GM12878 (cell line): ENCODE results near the gene ECI1.

Experiments
- CHD1 ChIP-seq: IDR thresholded peaks from 2 replicates; pipeline ENCODE4 v1.6.1; 2012; ENCODE audit warnings: low read depth, low read length, improper control_type of control experiment
- EZH2 ChIP-seq: IDR thresholded peaks from 2 replicates; pipeline ENCODE4 v1.6.1; 2012; ENCODE audit warnings: low read depth, mild to moderate bottlenecking, control low read depth, inconsistent platforms, low read length, borderline replicate concordance; ENCODE audit not compliant: control insufficient read depth
- NFXL1 ChIP-seq: fragments of 450-650 bp; IDR thresholded peaks from 2 replicates; pipeline ENCODE4 v1.6.1; 2017; ENCODE audit warnings: antibody characterized with exemption, mild to moderate bottlenecking, borderline replicate concordance
- RCOR1 ChIP-seq: conservative IDR thresholded peaks from 2 replicates; pipeline ENCODE4 v1.6.1; 2012; ENCODE audit warnings: low read depth, low read length, improper control_type of control experiment
- RFX5 ChIP-seq: IDR thresholded peaks from 2 replicates; pipeline ENCODE4 v1.6.1; 2011; ENCODE audit warnings: low read depth, low read length, improper control_type of control experiment
- SMC3 ChIP-seq: IDR thresholded peaks from 2 replicates; pipeline ENCODE4 v1.6.1; 2011; ENCODE audit warnings: low read length, improper control_type of control experiment, borderline replicate concordance
- SREBF1 ChIP-seq: IDR thresholded peaks from 2 replicates; pipeline ENCODE4 v1.6.1; 2012; ENCODE audit warnings: mild to moderate bottlenecking, low read length
- TF ChIP-seq, protein P1 (sequence below), 3 experiments: IDR thresholded peaks in 2 of 3; conservative IDR thresholded peaks in 1 of 3; 2 replicates each; pipeline ENCODE4 v1.5.1; 2011; ENCODE audit warnings: low read depth in 3 of 3, low read length in 3 of 3, mild to moderate bottlenecking in 3 of 3, control low read depth in 2 of 3, moderate library complexity in 2 of 3, inconsistent platforms in 1 of 3, mixed read lengths in 1 of 3; ENCODE audit not compliant: control insufficient read depth in 2 of 3, insufficient read depth in 1 of 3; ENCODE audit errors: extremely low read depth in 1 of 3
- TF ChIP-seq, protein P2 (sequence below): fragments of 450-650 bp; formaldehyde crosslinking; IDR thresholded peaks from 2 replicates; pipeline ENCODE4 v1.4.0; 2022; ENCODE audit warnings: mild to moderate bottlenecking, moderate library complexity
- TF ChIP-seq, protein P3 (sequence below): IDR thresholded peaks from 2 replicates; pipeline ENCODE4 v1.6.1; 2012; ENCODE audit warnings: low read depth, low read length, improper control_type of control experiment

- TF ChIP-seq SREBF1 (no peak), RCOR1 (no peak), SMC3 (no peak), EZH2 (no peak), CHD1 (no peak), NFXL1 (no peak), RFX5 (no peak)
- TF ChIP-seq, protein P1, sequence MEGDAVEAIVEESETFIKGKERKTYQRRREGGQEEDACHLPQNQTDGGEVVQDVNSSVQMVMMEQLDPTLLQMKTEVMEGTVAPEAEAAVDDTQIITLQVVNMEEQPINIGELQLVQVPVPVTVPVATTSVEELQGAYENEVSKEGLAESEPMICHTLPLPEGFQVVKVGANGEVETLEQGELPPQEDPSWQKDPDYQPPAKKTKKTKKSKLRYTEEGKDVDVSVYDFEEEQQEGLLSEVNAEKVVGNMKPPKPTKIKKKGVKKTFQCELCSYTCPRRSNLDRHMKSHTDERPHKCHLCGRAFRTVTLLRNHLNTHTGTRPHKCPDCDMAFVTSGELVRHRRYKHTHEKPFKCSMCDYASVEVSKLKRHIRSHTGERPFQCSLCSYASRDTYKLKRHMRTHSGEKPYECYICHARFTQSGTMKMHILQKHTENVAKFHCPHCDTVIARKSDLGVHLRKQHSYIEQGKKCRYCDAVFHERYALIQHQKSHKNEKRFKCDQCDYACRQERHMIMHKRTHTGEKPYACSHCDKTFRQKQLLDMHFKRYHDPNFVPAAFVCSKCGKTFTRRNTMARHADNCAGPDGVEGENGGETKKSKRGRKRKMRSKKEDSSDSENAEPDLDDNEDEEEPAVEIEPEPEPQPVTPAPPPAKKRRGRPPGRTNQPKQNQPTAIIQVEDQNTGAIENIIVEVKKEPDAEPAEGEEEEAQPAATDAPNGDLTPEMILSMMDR (IDR thresholded peaks at IDR 0.05 in 2 of 3, conservative IDR thresholded peaks at IDR 0.05 in 1 of 3; ENCODE audit: control insufficient read depth in 2 of 3, extremely low read depth in 1 of 3, insufficient read depth in 1 of 3, low read depth in 3 of 3, low read length in 3 of 3) = no peak
- TF ChIP-seq, protein P2, sequence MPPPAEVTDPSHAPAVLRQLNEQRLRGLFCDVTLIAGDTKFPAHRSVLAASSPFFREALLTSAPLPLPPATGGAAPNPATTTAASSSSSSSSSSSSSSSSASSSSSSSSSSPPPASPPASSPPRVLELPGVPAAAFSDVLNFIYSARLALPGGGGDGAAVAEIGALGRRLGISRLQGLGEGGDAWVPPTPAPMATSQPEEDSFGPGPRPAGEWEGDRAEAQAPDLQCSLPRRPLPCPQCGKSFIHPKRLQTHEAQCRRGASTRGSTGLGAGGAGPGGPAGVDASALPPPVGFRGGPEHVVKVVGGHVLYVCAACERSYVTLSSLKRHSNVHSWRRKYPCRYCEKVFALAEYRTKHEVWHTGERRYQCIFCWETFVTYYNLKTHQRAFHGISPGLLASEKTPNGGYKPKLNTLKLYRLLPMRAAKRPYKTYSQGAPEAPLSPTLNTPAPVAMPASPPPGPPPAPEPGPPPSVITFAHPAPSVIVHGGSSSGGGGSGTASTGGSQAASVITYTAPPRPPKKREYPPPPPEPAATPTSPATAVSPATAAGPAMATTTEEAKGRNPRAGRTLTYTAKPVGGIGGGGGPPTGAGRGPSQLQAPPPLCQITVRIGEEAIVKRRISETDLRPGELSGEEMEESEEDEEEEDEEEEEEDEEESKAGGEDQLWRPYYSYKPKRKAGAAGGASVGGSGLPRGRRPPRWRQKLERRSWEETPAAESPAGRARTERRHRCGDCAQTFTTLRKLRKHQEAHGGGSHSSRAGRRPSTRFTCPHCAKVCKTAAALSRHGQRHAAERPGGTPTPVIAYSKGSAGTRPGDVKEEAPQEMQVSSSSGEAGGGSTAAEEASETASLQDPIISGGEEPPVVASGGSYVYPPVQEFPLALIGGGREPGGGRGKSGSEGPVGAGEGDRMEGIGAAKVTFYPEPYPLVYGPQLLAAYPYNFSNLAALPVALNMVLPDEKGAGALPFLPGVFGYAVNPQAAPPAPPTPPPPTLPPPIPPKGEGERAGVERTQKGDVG (CRISPR knock-in tag) = no peak
- TF ChIP-seq, protein P3, sequence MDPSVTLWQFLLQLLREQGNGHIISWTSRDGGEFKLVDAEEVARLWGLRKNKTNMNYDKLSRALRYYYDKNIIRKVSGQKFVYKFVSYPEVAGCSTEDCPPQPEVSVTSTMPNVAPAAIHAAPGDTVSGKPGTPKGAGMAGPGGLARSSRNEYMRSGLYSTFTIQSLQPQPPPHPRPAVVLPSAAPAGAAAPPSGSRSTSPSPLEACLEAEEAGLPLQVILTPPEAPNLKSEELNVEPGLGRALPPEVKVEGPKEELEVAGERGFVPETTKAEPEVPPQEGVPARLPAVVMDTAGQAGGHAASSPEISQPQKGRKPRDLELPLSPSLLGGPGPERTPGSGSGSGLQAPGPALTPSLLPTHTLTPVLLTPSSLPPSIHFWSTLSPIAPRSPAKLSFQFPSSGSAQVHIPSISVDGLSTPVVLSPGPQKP = no peak
Measured at GRCh38 chr16:2270588-2271470, 19.4 kb upstream of the ECI1 start.
